ENCODE measurements around the gene PLSCR3. TPM values are rescaled to one million over a fixed set of nuclear protein-coding genes. Genes with fewer than 3 reads are reported as not detected.

PLSCR3 gene
- total RNA-seq, 6 experiments from 2014 or later = 85.6 to 114 (median 98.5) TPM

- no peak for TF ChIP-seq CTCF (IDR thresholded peaks at IDR 0.05)
Observed at GRCh38 chr17:7425316-7425715, 31.0 kb upstream of the PLSCR3 start, which contains the start of gene SPEM2. SPEM2 (plus strand) TSS chr17:7425616; CDS start chr17:7425689, 73 bp downstream.

GRCh38 chr17:7423679-7424078 is 29.4 kb upstream of the PLSCR3 start:
- Mint-ChIP-seq H3K9me3 (no peaks in the 10 kb centered on the region), H3K4me3 (no peak overlapping the region), H3K27ac (no peak overlapping the region), H3K27me3 (ENCODE audit: insufficient read depth) (peaks cover 3% of the 10 kb centered on the region), H3K36me3 (ENCODE audit: low read depth) (no peaks in the 10 kb centered on the region), H3K4me1 (ENCODE audit: low read depth) (no peaks in the 10 kb centered on the region)
- TF ChIP-seq CTCF (IDR thresholded peaks at IDR 0.05) = no peak
- no peak for DNase-seq

More at GRCh38 chr17:7425316-7425715, 31.0 kb upstream of the PLSCR3 start, which contains the start of gene SPEM2:
- DNase-seq = no peak
- H3K4me1 Mint-ChIP-seq (ENCODE audit: low read depth) = no peaks in the 10 kb centered on the region
- H3K27ac Mint-ChIP-seq = no peak within 1 kb of the TSS
- no peak within 1 kb of the TSS for H3K4me3 Mint-ChIP-seq
- H3K36me3 Mint-ChIP-seq (ENCODE audit: low read depth) = no peaks in the 10 kb centered on the region
- H3K9me3 Mint-ChIP-seq = no peaks in the 10 kb centered on the region
- H3K27me3 Mint-ChIP-seq (ENCODE audit: insufficient read depth) = peaks cover 1% of the 10 kb centered on the region

- H3K27ac Mint-ChIP-seq = no peak overlapping the region
Observed at GRCh38 chr17:7421186-7421585, 26.9 kb upstream of the PLSCR3 start.

GRCh38 chr17:7419819-7420610 is 25.7 kb upstream of the PLSCR3 start, which contains the start of gene SPEM1:
SPEM1 (plus strand) TSS chr17:7420324; CDS start chr17:7420385, 61 bp downstream.
- Mint-ChIP-seq H3K36me3 (ENCODE audit: low read depth) (peaks cover 15% of the 10 kb centered on the region), H3K27ac (no peak within 1 kb of the TSS), H3K4me3 (no peak within 1 kb of the TSS), H3K4me1 (ENCODE audit: low read depth) (no peaks in the 10 kb centered on the region), H3K27me3 (ENCODE audit: insufficient read depth) (peaks cover 4% of the 10 kb centered on the region), H3K9me3 (no peaks in the 10 kb centered on the region)
- DNase-seq = no peak
- no peak for TF ChIP-seq CTCF (IDR thresholded peaks at IDR 0.05)

More at GRCh38 chr17:7421186-7421585, 26.9 kb upstream of the PLSCR3 start:
- peaks cover 4% of the 10 kb centered on the region for H3K27me3 Mint-ChIP-seq (ENCODE audit: insufficient read depth)
- H3K4me1 Mint-ChIP-seq (ENCODE audit: low read depth) = no peaks in the 10 kb centered on the region
- no peak overlapping the region for H3K4me3 Mint-ChIP-seq
- H3K9me3 Mint-ChIP-seq = no peaks in the 10 kb centered on the region
- DNase-seq = no peak
- peaks cover 6% of the 10 kb centered on the region; the same call in 1 of the 2 replicates for H3K36me3 Mint-ChIP-seq (ENCODE audit: low read depth)
- TF ChIP-seq CTCF (IDR thresholded peaks at IDR 0.05) = no peak

- Mint-ChIP-seq H3K36me3 (ENCODE audit: low read depth) (peaks cover 15% of the 10 kb centered on the region), H3K4me3 (no peak overlapping the region), H3K4me1 (ENCODE audit: low read depth) (no peaks in the 10 kb centered on the region), H3K27me3 (ENCODE audit: insufficient read depth) (peaks cover 4% of the 10 kb centered on the region), H3K27ac (no peak overlapping the region), H3K9me3 (no peaks in the 10 kb centered on the region)
- TF ChIP-seq CTCF (IDR thresholded peaks at IDR 0.05) = no peak
- DNase-seq = no peak
Observed at GRCh38 chr17:7418472-7419152, 24.3 kb upstream of the PLSCR3 start.
